AG09319 (cell line): Measurements from ENCODE around the gene N4BP2L1.

Experiments used
- DNase-seq: peaks from one replicate; pipeline ENCODE4 v3.0.0-alpha.2; 2010; ENCODE audit warnings: low read depth; ENCODE audit errors: extremely low read depth
- CTCF ChIP-seq: IDR thresholded peaks from 2 replicates; pipeline ENCODE4 v1.5.1; 2011; ENCODE audit warnings: low read depth, mild to moderate bottlenecking, inconsistent platforms, low read length, moderate library complexity

N4BP2L1 gene

GRCh38 chr13:32427852-32428580 is at the start of gene N4BP2L1:
N4BP2L1 (minus strand) TSS chr13:32428130; CDS start chr13:32428082, 48 bp downstream.
- no peak for TF ChIP-seq CTCF
- DNase-seq = no peak

GRCh38 chr13:32476892-32477291 is 49.0 kb upstream of the N4BP2L1 start:
- TF ChIP-seq CTCF = no peak
- no peak for DNase-seq

GRCh38 chr13:32476021-32476731 is 48.2 kb upstream of the N4BP2L1 start:
- no peak for DNase-seq
- no peak for TF ChIP-seq CTCF

GRCh38 chr13:32474999-32475792 is 47.3 kb upstream of the N4BP2L1 start:
- no peak for DNase-seq

GRCh38 chr13:32473650-32474049 is 45.7 kb upstream of the N4BP2L1 start:
- TF ChIP-seq CTCF = no peak
- no peak for DNase-seq

More at GRCh38 chr13:32474999-32475792, 47.3 kb upstream of the N4BP2L1 start:
- no peak for TF ChIP-seq CTCF

- DNase-seq = no peak
- no peak for TF ChIP-seq CTCF
These were observed 44.3 kb upstream of the N4BP2L1 start for GRCh38 chr13:32472194-32472621.
